Transverse colon (tissue), 4 donors: ENCODE results near the gene JOSD1.

Source experiments
- CTCF ChIP-seq, 5 experiments: fragments of 200-600 bp in 3 of 5; fragments of 450-650 bp in 2 of 5; sonication (generic) in 3 of 5; IDR thresholded peaks; 1 replicate in 2 of 5; 2 replicates in 3 of 5; pipeline ENCODE4 v1.5.1; 2016 to 2017; ENCODE audit warnings: antibody characterized with exemption in 5 of 5, inconsistent platforms in 3 of 5, mild to moderate bottlenecking in 2 of 5, moderate library complexity in 1 of 5
- EP300 ChIP-seq: sonication (generic); formaldehyde crosslinking; IDR thresholded peaks from one replicate; pipeline ENCODE4 v1.6.1; 2017; ENCODE audit warnings: antibody characterized with exemption, low read depth
- POLR2A ChIP-seq: fragments of 450-650 bp; IDR thresholded peaks from one replicate; pipeline ENCODE4 v1.6.1; 2016; ENCODE audit warnings: antibody characterized with exemption, mild to moderate bottlenecking, moderate library complexity
- POLR2AphosphoS5 ChIP-seq, 3 donors: sonication (generic); formaldehyde crosslinking; IDR thresholded peaks; one replicate each; pipeline ENCODE4 v1.6.1; 2016; ENCODE audit warnings: antibody characterized with exemption in 3 of 3

GRCh38 chr22:38733329-38733723, 32.6 kb upstream of the JOSD1 start:
- TF ChIP-seq POLR2AphosphoS5 (IDR thresholded peaks at IDR 0.05), result no peak
- no peak for TF ChIP-seq POLR2A
- peak; percentile 76 to 89 (median 85) for TF ChIP-seq CTCF (IDR thresholded peaks at IDR 0.05)
- no peak for TF ChIP-seq EP300
